Esophagus squamous epithelium (tissue), 5 donors: ENCODE data around the gene GUCY2D. TPM values are rescaled to one million over a fixed set of nuclear protein-coding genes. Genes with fewer than 3 reads are reported as not detected.

Experiments used
- DNase-seq: peaks from one replicate; lab custom pipeline; 2025; lab: John Stamatoyannopoulos, UW
- H3K27ac ChIP-seq, 4 donors: fragments of 200-600 bp; sonication (generic); one replicate each; pipeline ENCODE4 v1.5.1; 2016 to 2019; ENCODE audit warnings: mild to moderate bottlenecking in 1 of 4
- H3K27me3 ChIP-seq, 4 donors: fragments of 200-600 bp; sonication (generic); 1 replicate in 3 of 4; 2 replicates in 1 of 4; pipeline versions ENCODE4 v1.5.1 to v1.6.0; 2017 to 2021; ENCODE audit warnings: antibody characterized with exemption in 1 of 4
- H3K36me3 ChIP-seq, 3 donors: fragments of 200-600 bp; sonication (generic); one replicate each; pipeline ENCODE4 v1.5.1; 2016 to 2019
- H3K4me1 ChIP-seq, 3 donors: fragments of 200-600 bp; sonication (generic); one replicate each; pipeline ENCODE4 v1.5.1; 2017 to 2019
- H3K4me3 ChIP-seq, 4 donors: fragments of 200-600 bp; sonication (generic); 1 replicate in 3 of 4; 2 replicates in 1 of 4; pipeline ENCODE4 v1.5.1; 2016 to 2019; ENCODE audit warnings: mild to moderate bottlenecking in 2 of 4, moderate library complexity in 1 of 4
- H3K9me3 ChIP-seq, 3 donors: fragments of 200-600 bp; sonication (generic); one replicate each; pipeline ENCODE4 v1.5.1; 2016 to 2019
- CTCF ChIP-seq, 6 experiments: fragments of 450-650 bp in 4 of 6; fragments of 200-600 bp in 2 of 6; sonication (generic) in 2 of 6; IDR thresholded peaks; one replicate each; pipeline ENCODE4 v1.5.1; 2016 to 2019; ENCODE audit warnings: antibody characterized with exemption in 6 of 6, mild to moderate bottlenecking in 4 of 6, moderate library complexity in 4 of 6
- POLR2A ChIP-seq, 4 donors: fragments of 450-650 bp; IDR thresholded peaks; one replicate each; pipeline ENCODE4 v1.6.1; 2017; ENCODE audit warnings: antibody characterized with exemption in 4 of 4, mild to moderate bottlenecking in 4 of 4, moderate library complexity in 3 of 4
- WGBS, 2 donors: methylation state at CpG; one replicate each; pipeline ENCODE4 v1.1.5; 2018; 5-methylcytosine and 5-hydroxymethylcytosine counted together
- intact Hi-C: fragments of 100-400 bp; cut with DNase I; formaldehyde crosslinking; loops from one replicate; pipeline ENCODE4 v1.15.0; 2022
- total RNA-seq, 4 donors: library from RNA; depleted of rRNA; stranded (reverse); fragments of >200 nt; gene quantifications; one replicate each; pipeline ENCODE4 v1.1.0, GENCODE V29; 2016
- donor health status: DM: yes; HTN: yes; CAD: no.

Gene GUCY2D
- total RNA-seq, 4 donors from 2014 or later: not detected

GRCh38 chr17:8055851-8056231 is 53.4 kb downstream of the GUCY2D start:
- WGBS, 2 donors: 63 to 95% methylated on average over 3 of the region's 3 CpGs
- intact Hi-C loops: no loop called here
- H3K9me3 ChIP-seq: no peaks in the 10 kb centered on the region
- no peak for DNase-seq
- H3K4me1 ChIP-seq: peaks cover 0 to 29% (median 8%) of the 10 kb centered on the region in 3 donors
- peaks cover 0 to 55% (median 6%) of the 10 kb centered on the region in 4 donors for H3K27me3 ChIP-seq
- H3K4me3 ChIP-seq: no peak overlapping the region
- TF ChIP-seq POLR2A (IDR thresholded peaks at IDR 0.05) (no peak), CTCF (IDR thresholded peaks at IDR 0.05) (no peak)
- no peaks in the 10 kb centered on the region for H3K36me3 ChIP-seq
- peak overlapping the region in 2 of 4 donors; percentile 39 to 46 for H3K27ac ChIP-seq

- H3K9me3 ChIP-seq: no peaks in the 10 kb centered on the region
- WGBS, 2 donors: 51 to 65% methylated on average over 10 to 14 of the region's 14 CpGs
- no peak for TF ChIP-seq CTCF (IDR thresholded peaks at IDR 0.05)
- peaks cover 0 to 29% (median 8%) of the 10 kb centered on the region in 3 donors for H3K4me1 ChIP-seq
- no peak for DNase-seq
- intact Hi-C loops: no loop called here
- H3K27me3 ChIP-seq: peaks cover 0 to 61% (median 7%) of the 10 kb centered on the region in 4 donors
- H3K27ac ChIP-seq: peak overlapping the region in 2 of 4 donors; percentile 39 to 46
- H3K4me3 ChIP-seq: no peak overlapping the region
- no peaks in the 10 kb centered on the region for H3K36me3 ChIP-seq
These were observed 54.0 kb downstream of the GUCY2D start for GRCh38 chr17:8056232-8056975.

- 54 to 68% methylated on average over 12 to 17 of the region's 17 CpGs for WGBS, 2 donors
- no peak for TF ChIP-seq CTCF (IDR thresholded peaks at IDR 0.05)
- Histone ChIP-seq H3K27ac (peak overlapping the region in 1 of 4 donors; percentile 14), H3K4me1 (peaks cover 0 to 32% (median 8%) of the 10 kb centered on the region in 3 donors), H3K4me3 (no peak overlapping the region), H3K36me3 (no peaks in the 10 kb centered on the region), H3K27me3 (peaks cover 0 to 68% (median 13%) of the 10 kb centered on the region in 4 donors), H3K9me3 (no peaks in the 10 kb centered on the region)
- intact Hi-C loops: no loop called here
- no peak for DNase-seq
These were observed 54.7 kb downstream of the GUCY2D start for GRCh38 chr17:8056976-8057625.

- Histone ChIP-seq H3K4me1 (peaks cover 1 to 38% (median 12%) of the 10 kb centered on the region in 3 donors), H3K27me3 (peaks cover 0 to 74% (median 15%) of the 10 kb centered on the region in 4 donors), H3K27ac (no peak overlapping the region), H3K9me3 (no peaks in the 10 kb centered on the region), H3K36me3 (no peaks in the 10 kb centered on the region), H3K4me3 (no peak overlapping the region)
- TF ChIP-seq CTCF (IDR thresholded peaks at IDR 0.05) (peak; percentile 70 to 87 (median 80)), POLR2A (IDR thresholded peaks at IDR 0.05) (no peak)
- intact Hi-C loops: no loop called here
- 5 to 7% methylated on average over 10 to 14 of the region's 14 CpGs for WGBS, 2 donors
- no peak for DNase-seq
These were observed 55.3 kb downstream of the GUCY2D start for GRCh38 chr17:8057691-8058114.

- Histone ChIP-seq H3K9me3 (no peaks in the 10 kb centered on the region), H3K27ac (no peak overlapping the region), H3K27me3 (peaks cover 0 to 88% (median 16%) of the 10 kb centered on the region in 4 donors), H3K36me3 (no peaks in the 10 kb centered on the region), H3K4me1 (peaks cover 4 to 49% (median 15%) of the 10 kb centered on the region in 3 donors), H3K4me3 (no peak overlapping the region)
- no peak for TF ChIP-seq CTCF (IDR thresholded peaks at IDR 0.05)
- no peak for TF ChIP-seq POLR2A (IDR thresholded peaks at IDR 0.05)
- intact Hi-C loops: no loop called here
- WGBS, 2 donors: 0% methylated on average over 7 of the region's 7 CpGs
- DNase-seq: no peak
These were observed 56.7 kb downstream of the GUCY2D start for GRCh38 chr17:8059131-8059530.
